Coronary artery (tissue), 2 donors: Measurements from ENCODE around the gene SPOPL.
A peak's percentile ranks its signal among the peaks of the same experiment; 100 is the strongest.

ENCODE experiments used
- DNase-seq: peaks from one replicate; pipeline ENCODE4 v3.0.0-alpha.2; 2017; ENCODE audit warnings: low spot score
- H3K27ac ChIP-seq, 2 donors: fragments of 200-600 bp; sonication (generic); one replicate each; pipeline ENCODE4 v1.5.1; 2016 to 2019
- H3K4me3 ChIP-seq: fragments of 200-600 bp; sonication (generic); 2 replicates; pipeline ENCODE4 v1.5.1; 2016; ENCODE audit warnings: mild to moderate bottlenecking, moderate library complexity
- CTCF ChIP-seq: fragments of 200-600 bp; sonication (generic); IDR thresholded peaks from one replicate; pipeline ENCODE4 v1.5.1; 2019; ENCODE audit warnings: antibody characterized with exemption

SPOPL gene

DNA sequence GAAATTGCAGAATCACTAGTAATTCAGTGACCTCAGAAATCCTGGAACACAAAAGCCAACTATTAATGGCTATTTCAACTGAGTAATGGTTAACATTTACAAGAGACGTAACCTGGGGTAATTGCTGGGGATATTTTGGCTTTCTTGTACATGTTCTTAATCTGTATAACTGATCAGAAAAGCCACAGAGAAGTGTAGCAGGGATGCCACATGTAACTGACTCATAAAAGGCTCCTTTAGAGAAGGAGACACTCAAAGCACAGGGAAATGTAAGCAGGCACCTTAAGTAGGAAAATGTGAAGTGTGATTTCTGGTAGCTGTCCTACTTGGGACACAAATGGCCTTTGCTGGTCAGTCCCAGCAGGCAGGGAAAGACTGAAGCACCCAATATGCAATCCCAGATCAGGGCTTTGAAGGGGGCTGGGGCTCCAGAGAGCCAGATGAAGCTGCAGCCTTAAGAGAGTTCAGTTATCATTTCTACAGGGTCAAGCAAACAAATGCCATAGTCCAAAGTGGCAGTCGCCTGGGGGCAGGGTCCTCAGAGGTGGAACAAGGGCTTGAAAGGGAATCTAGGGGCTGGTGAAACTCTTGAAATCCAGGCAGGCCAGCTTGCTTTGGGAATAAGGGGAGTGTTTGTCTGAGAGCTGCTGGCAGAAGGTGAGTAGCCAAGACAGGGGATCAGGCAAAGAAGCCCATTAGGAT, 7.2 kb upstream of the SPOPL start:
- no peak for TF ChIP-seq CTCF
- no peak for DNase-seq
- Histone ChIP-seq H3K27ac (peak overlapping the region in 1 of 2 donors; percentile 29), H3K4me3 (no peak overlapping the region)

- H3K27ac ChIP-seq = peak overlapping the region in 1 of 2 donors; percentile 32
- TF ChIP-seq CTCF = no peak
- no peak overlapping the region for H3K4me3 ChIP-seq
- DNase-seq = no peak
Measured at GRCh38 chr2:138495384-138495783, 6.2 kb upstream of the SPOPL start.

GRCh38 chr2:138496096-138496651, 5.4 kb upstream of the SPOPL start:
- TF ChIP-seq CTCF = no peak
- Histone ChIP-seq H3K4me3 (no peak overlapping the region), H3K27ac (peak overlapping the region in 1 of 2 donors; percentile 32)
- no peak for DNase-seq

DNA sequence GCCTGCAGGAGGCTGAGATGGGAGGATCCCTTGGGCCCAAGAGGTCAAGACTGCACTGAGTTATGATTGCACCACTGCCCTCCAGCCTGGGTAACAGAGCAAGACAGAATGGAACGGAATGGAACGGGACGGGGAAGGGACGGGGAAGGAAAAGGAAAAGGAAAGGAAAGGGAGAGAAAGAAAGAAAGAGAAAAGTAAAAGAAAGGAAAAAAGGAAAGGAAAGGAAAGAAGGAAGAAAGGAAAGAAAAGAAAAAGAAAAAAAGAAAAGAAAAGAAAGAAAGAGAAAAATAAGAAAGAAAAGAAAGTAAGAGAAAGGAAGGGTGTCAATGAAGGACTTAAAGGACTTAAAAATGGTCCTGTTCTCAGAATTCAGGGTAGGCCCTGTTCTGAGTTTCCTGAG, 4.3 kb upstream of the SPOPL start:
- TF ChIP-seq CTCF = no peak
- H3K4me3 ChIP-seq = no peak overlapping the region
- no peak overlapping the region for H3K27ac ChIP-seq
- no peak for DNase-seq

GRCh38 chr2:138499684-138500083, 1.9 kb upstream of the SPOPL start:
- DNase-seq = no peak
- Histone ChIP-seq H3K27ac (no peak overlapping the region), H3K4me3 (no peak overlapping the region)
- no peak for TF ChIP-seq CTCF

GRCh38 chr2:138500592-138501424, 762 bp upstream of the SPOPL start:
- Histone ChIP-seq H3K4me3 (peak overlapping the region; percentile 92), H3K27ac (peak overlapping the region; percentile 89 to 97)
- DNase-seq = no peak
- no peak for TF ChIP-seq CTCF
